ENCODE measurements around the gene ZNF784. TPM values are rescaled to one million over a fixed set of nuclear protein-coding genes. Genes with fewer than 3 reads are reported as not detected.

The ZNF784 gene
- total RNA-seq, 1 experiment from 2014 or later = 9.9 TPM

DNA sequence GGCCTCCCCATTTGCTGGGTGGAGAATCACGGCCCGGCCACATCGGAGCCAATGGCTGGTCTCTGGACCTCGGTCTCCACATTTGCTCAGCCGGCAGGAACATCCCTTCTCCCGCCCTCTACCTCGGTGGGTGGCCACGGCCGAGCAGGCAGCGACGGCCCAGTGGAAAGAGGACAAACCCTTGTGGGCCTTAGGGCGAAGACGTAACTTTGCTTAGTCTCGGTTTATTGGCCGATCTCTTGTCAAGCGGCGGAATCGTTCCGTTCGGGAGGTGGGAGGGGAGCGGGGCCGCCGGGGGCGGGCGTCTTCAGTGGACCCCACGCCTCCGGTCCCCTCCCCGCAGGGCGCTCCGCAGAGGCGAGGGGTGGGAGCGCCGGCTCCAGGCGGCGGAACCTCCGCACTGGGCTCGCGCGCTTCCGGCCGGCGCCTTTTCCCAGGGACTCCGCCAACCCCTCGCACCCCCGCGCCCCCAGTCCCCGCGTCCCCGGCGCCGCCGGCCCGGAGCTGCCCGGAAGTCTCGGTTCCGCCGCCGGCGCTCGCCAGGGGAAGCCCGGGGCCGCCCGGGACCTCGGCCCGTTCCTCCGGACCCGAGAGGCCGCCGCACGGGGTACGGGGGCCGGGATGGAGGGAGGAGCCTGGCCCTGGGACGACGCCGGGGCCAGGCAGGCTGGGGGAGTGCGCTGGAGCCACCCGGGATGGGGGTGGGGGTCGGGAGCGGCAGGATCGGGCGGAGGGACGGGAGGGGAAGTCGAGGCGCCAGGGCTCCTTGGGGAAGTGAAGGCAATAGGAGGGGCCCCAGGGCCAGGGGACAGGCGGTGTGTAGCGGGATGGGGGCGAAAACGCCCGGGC is 16.4 kb upstream of the ZNF784 start, which contains the start of gene ZNF580:
ZNF580 (plus strand) TSS at position 426 of the 849 bp plus-strand sequence. CDS start 1,507 bp downstream, outside the sequence.
- Mint-ChIP-seq H3K9me3 (peaks cover 4% of the 10 kb centered on the region), H3K27ac (peak within 1 kb of the TSS; percentile 92), H3K36me3 (peaks cover 19% of the 10 kb centered on the region), H3K27me3 (ENCODE audit: low read depth) (peaks cover 9% of the 10 kb centered on the region), H3K4me1 (peaks cover 28% of the 10 kb centered on the region), H3K4me3 (peak within 1 kb of the TSS; percentile 89)
- ATAC-seq = peak; percentile 28
- CTCF ChIA-PET = interaction anchor here (0.6 to 2.1 kb wide), 8 partner anchors 12 to 1403 kb away, joined by 3 to 17 read pairs (median 5); partner anchors contain the start of genes FIZ1, U2AF2 and ZNF784
- TF ChIP-seq, protein P1, sequence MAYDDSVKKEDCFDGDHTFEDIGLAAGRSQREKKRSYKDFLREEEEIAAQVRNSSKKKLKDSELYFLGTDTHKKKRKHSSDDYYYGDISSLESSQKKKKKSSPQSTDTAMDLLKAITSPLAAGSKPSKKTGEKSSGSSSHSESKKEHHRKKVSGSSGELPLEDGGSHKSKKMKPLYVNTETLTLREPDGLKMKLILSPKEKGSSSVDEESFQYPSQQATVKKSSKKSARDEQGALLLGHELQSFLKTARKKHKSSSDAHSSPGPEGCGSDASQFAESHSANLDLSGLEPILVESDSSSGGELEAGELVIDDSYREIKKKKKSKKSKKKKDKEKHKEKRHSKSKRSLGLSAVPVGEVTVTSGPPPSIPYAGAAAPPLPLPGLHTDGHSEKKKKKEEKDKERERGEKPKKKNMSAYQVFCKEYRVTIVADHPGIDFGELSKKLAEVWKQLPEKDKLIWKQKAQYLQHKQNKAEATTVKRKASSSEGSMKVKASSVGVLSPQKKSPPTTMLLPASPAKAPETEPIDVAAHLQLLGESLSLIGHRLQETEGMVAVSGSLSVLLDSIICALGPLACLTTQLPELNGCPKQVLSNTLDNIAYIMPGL (CRISPR knock-in tag; IDR thresholded peaks at IDR 0.05) = peak; percentile 27; the same call in 1 of the 2 replicates
- TF ChIP-seq NFYB (CRISPR knock-in tag; conservative IDR thresholded peaks at IDR 0.05; ENCODE audit: low read depth) = no peak
- peak; percentile 45 for TF ChIP-seq SP1 (CRISPR knock-in tag; conservative IDR thresholded peaks at IDR 0.05)
- peak; percentile 30; the same call in 1 of the 2 replicates for TF ChIP-seq FOXK1 (CRISPR knock-in tag; IDR thresholded peaks at IDR 0.05)
- TF ChIP-seq FOXP1 (CRISPR knock-in tag; IDR thresholded peaks at IDR 0.05; ENCODE audit: borderline replicate concordance) = peak; percentile 55; the same call in 1 of the 2 replicates
- TF ChIP-seq NR1H2 (CRISPR knock-in tag; IDR thresholded peaks at IDR 0.05) = no peak
- TF ChIP-seq GTF2I (CRISPR knock-in tag; conservative IDR thresholded peaks at IDR 0.05) = no peak
- TF ChIP-seq GABPB1 (CRISPR knock-in tag; IDR thresholded peaks at IDR 0.05) = peak; percentile 48; the same call in 1 of the 2 replicates
- peak; percentile 61 for DNase-seq (ENCODE audit: low spot score)
- POLR2A ChIA-PET = interaction anchor here (0.5 to 1.0 kb wide), 3 partner anchors 14 to 1440 kb away, joined by 3 to 4 read pairs (median 3); partner anchors contain the start of gene RPS9

DNA sequence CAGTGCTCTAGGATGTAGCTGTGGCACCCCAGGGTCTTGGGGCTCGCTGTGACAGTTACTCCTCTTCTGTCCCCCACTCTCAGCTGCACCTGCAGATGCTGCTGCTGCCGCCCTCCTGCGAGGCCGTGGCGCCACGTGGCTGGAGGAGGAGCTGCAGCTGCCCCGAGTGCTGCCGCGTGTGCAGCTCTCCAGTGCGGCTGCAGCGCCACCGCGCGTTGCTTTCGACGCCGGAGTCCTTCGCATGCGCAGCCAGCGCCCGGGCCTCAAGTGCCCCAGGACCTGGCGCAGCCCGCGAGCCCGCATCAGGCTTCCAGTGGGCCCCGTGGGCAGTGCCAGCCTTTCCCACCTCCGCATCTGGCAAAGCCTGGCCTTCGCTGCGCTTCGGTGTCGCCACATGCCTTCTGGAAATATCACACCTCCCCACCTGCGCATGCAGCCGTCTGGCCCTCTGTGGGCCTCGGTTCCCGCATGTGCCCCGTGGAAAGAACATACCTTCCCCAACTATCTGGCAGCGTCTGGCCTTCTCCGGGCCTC is 15.7 kb upstream of the ZNF784 start:
- H3K27ac Mint-ChIP-seq = peak overlapping the region; percentile 92
- ATAC-seq (no peak), DNase-seq (ENCODE audit: low spot score) (peak; percentile 54)
- H3K36me3 Mint-ChIP-seq = peaks cover 13% of the 10 kb centered on the region
- H3K27me3 Mint-ChIP-seq (ENCODE audit: low read depth) = peaks cover 9% of the 10 kb centered on the region
- peaks cover 35% of the 10 kb centered on the region for H3K4me1 Mint-ChIP-seq
- CTCF ChIA-PET = interaction anchor here (1.0 to 2.1 kb wide), 7 partner anchors 13 to 178 kb away, joined by 3 to 17 read pairs (median 5); partner anchors contain the start of genes FIZ1 and U2AF2
- POLR2A ChIA-PET = interaction anchor here (0.5 to 1.0 kb wide), 3 partner anchors 14 to 1439 kb away, joined by 3 to 4 read pairs (median 3); partner anchors contain the start of gene RPS9
- H3K9me3 Mint-ChIP-seq = peaks cover 4% of the 10 kb centered on the region
- peak overlapping the region; percentile 70 for H3K4me3 Mint-ChIP-seq
- TF ChIP-seq GRHL2 (CRISPR knock-in tag; IDR thresholded peaks at IDR 0.05; ENCODE audit: insufficient replicate concordance, severe bottlenecking) (no peak), CREB1 (CRISPR knock-in tag; IDR thresholded peaks at IDR 0.05) (peak; percentile 89), NR1H2 (CRISPR knock-in tag; IDR thresholded peaks at IDR 0.05) (peak; percentile 80), KAT7 (CRISPR knock-in tag; IDR thresholded peaks at IDR 0.05; ENCODE audit: borderline replicate concordance) (no peak), NFYB (CRISPR knock-in tag; conservative IDR thresholded peaks at IDR 0.05; ENCODE audit: low read depth) (peak; percentile 35; the same call in 1 of the 2 replicates), RELA (CRISPR knock-in tag; IDR thresholded peaks at IDR 0.05; ENCODE audit: borderline replicate concordance) (peak; percentile 93), ATF1 (CRISPR knock-in tag; IDR thresholded peaks at IDR 0.05) (0 out of 2 replicates have a peak, but pooled peaks have one; percentile 32), CREM (CRISPR knock-in tag; IDR thresholded peaks at IDR 0.05) (0 out of 2 replicates have a peak, but pooled peaks have one; percentile 47), MXD4 (CRISPR knock-in tag; IDR thresholded peaks at IDR 0.05; ENCODE audit: borderline replicate concordance) (no peak)
- TF ChIP-seq, protein P1 (CRISPR knock-in tag; IDR thresholded peaks at IDR 0.05) = peak; percentile 44
- TF ChIP-seq, protein P2, sequence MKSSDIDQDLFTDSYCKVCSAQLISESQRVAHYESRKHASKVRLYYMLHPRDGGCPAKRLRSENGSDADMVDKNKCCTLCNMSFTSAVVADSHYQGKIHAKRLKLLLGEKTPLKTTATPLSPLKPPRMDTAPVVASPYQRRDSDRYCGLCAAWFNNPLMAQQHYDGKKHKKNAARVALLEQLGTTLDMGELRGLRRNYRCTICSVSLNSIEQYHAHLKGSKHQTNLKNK (CRISPR knock-in tag; IDR thresholded peaks at IDR 0.05) = no peak
- TF ChIP-seq, protein P3, sequence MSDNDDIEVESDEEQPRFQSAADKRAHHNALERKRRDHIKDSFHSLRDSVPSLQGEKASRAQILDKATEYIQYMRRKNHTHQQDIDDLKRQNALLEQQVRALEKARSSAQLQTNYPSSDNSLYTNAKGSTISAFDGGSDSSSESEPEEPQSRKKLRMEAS (CRISPR knock-in tag; IDR thresholded peaks at IDR 0.05) = peak; percentile 99
- TF ChIP-seq, protein P4, sequence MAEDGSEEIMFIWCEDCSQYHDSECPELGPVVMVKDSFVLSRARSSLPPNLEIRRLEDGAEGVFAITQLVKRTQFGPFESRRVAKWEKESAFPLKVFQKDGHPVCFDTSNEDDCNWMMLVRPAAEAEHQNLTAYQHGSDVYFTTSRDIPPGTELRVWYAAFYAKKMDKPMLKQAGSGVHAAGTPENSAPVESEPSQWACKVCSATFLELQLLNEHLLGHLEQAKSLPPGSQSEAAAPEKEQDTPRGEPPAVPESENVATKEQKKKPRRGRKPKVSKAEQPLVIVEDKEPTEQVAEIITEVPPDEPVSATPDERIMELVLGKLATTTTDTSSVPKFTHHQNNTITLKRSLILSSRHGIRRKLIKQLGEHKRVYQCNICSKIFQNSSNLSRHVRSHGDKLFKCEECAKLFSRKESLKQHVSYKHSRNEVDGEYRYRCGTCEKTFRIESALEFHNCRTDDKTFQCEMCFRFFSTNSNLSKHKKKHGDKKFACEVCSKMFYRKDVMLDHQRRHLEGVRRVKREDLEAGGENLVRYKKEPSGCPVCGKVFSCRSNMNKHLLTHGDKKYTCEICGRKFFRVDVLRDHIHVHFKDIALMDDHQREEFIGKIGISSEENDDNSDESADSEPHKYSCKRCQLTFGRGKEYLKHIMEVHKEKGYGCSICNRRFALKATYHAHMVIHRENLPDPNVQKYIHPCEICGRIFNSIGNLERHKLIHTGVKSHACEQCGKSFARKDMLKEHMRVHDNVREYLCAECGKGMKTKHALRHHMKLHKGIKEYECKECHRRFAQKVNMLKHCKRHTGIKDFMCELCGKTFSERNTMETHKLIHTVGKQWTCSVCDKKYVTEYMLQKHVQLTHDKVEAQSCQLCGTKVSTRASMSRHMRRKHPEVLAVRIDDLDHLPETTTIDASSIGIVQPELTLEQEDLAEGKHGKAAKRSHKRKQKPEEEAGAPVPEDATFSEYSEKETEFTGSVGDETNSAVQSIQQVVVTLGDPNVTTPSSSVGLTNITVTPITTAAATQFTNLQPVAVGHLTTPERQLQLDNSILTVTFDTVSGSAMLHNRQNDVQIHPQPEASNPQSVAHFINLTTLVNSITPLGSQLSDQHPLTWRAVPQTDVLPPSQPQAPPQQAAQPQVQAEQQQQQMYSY (CRISPR knock-in tag; IDR thresholded peaks at IDR 0.05) = peak; percentile 82
